Lower lobe of right lung (tissue), 2 donors: ENCODE data around the gene RAB3GAP2. TPM values are rescaled to one million over a fixed set of nuclear protein-coding genes. Genes with fewer than 3 reads are reported as not detected.

Experiments
- ATAC-seq, 2 donors: fragments of 200-7000 bp; cut with Tn5 transposase; one replicate each; pipeline ENCODE4 v1.9.1; 2020 to 2022; ENCODE audit warnings: mild to moderate bottlenecking in 2 of 2, moderate library complexity in 2 of 2
- DNase-seq: peaks from one replicate; pipeline ENCODE4 v3.0.0-alpha.2; 2020
- H3K27ac ChIP-seq: fragments of 200-600 bp; one replicate; pipeline ENCODE4 v1.8.0; 2022
- H3K27me3 ChIP-seq: fragments of 200-600 bp; one replicate; pipeline ENCODE4 v1.8.0; 2022; ENCODE audit warnings: low read depth
- H3K36me3 ChIP-seq: fragments of 200-600 bp; one replicate; pipeline ENCODE4 v1.8.0; 2022; ENCODE audit warnings: mild to moderate bottlenecking
- H3K4me1 ChIP-seq: fragments of 200-600 bp; one replicate; pipeline ENCODE4 v1.8.0; 2022
- H3K4me3 ChIP-seq: fragments of 200-600 bp; one replicate; pipeline ENCODE4 v1.8.0; 2022; ENCODE audit warnings: mild to moderate bottlenecking
- H3K9me3 ChIP-seq: fragments of 200-600 bp; one replicate; pipeline ENCODE4 v1.8.0; 2022
- CTCF ChIP-seq: fragments of 200-600 bp; IDR thresholded peaks from one replicate; pipeline ENCODE4 v1.8.0; 2022; ENCODE audit warnings: antibody characterized with exemption, mild to moderate bottlenecking
- intact Hi-C: fragments of 100-400 bp; cut with DNase I; formaldehyde crosslinking; loops from one replicate; pipeline ENCODE4 v1.11.0; 2022
- total RNA-seq: library from RNA; stranded (reverse); fragmentation: NEBNext Ultra II Directional; extraction: Animal tissue kit (Norgen Biotek cat#: 25700); gene quantifications from one replicate; pipeline ENCODE4 v1.2.1, GENCODE V29; 2021
- donor health status: DM: no; HTN: yes; CAD: no; lungs with severe emphysema.

Gene RAB3GAP2
- total RNA-seq, 1 donor from 2014 or later: 36.1 TPM

GRCh38 chr1:220129479-220130210, 142.6 kb downstream of the RAB3GAP2 start:
- TF ChIP-seq CTCF: no peak
- ATAC-seq (no peak), DNase-seq (no peak)
- H3K27me3 ChIP-seq: no peaks in the 10 kb centered on the region
- no peaks in the 10 kb centered on the region for H3K4me1 ChIP-seq
- peaks cover 74% of the 10 kb centered on the region for H3K36me3 ChIP-seq
- H3K9me3 ChIP-seq: no peaks in the 10 kb centered on the region
- intact Hi-C loops: no loop called here
- H3K27ac ChIP-seq: no peak overlapping the region
- no peak overlapping the region for H3K4me3 ChIP-seq

GRCh38 chr1:220127076-220127475, 145.2 kb downstream of the RAB3GAP2 start:
- Histone ChIP-seq H3K4me1 (no peaks in the 10 kb centered on the region), H3K27me3 (no peaks in the 10 kb centered on the region), H3K36me3 (peaks cover 51% of the 10 kb centered on the region), H3K4me3 (no peak overlapping the region), H3K9me3 (no peaks in the 10 kb centered on the region), H3K27ac (no peak overlapping the region)
- intact Hi-C loops: no loop called here
- ATAC-seq (no peak), DNase-seq (no peak)
- TF ChIP-seq CTCF: no peak

- intact Hi-C loops: no loop called here
- Histone ChIP-seq H3K27ac (no peak overlapping the region), H3K4me3 (no peak overlapping the region), H3K9me3 (no peaks in the 10 kb centered on the region), H3K4me1 (no peaks in the 10 kb centered on the region), H3K27me3 (no peaks in the 10 kb centered on the region), H3K36me3 (peaks cover 44% of the 10 kb centered on the region)
- no peak for DNase-seq
- no peak for TF ChIP-seq CTCF
- no peak for ATAC-seq
Measured at GRCh38 chr1:220124542-220124941, 147.7 kb downstream of the RAB3GAP2 start.

DNA sequence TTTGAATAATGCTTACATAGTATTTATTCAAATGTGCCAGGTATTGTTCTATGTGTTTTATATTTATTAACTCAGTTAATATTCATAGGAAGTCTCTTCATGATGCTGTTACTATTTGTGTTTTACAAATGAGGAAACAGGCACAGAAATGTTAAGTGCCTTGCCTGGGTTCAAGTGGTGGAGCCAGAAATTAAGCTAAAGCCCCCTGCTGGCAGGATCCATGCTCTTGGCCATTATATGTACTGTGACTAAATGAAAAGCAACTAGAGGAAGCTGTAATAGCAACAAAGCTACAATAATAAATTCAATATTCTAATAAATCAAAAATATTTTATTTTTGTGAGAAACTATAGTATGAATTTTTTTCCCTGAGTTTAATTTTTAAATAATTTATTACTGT, 148.4 kb downstream of the RAB3GAP2 start:
- Histone ChIP-seq H3K4me1 (no peaks in the 10 kb centered on the region), H3K27me3 (no peaks in the 10 kb centered on the region), H3K9me3 (no peaks in the 10 kb centered on the region), H3K27ac (no peak overlapping the region), H3K4me3 (no peak overlapping the region), H3K36me3 (peaks cover 37% of the 10 kb centered on the region)
- ATAC-seq: no peak
- intact Hi-C loops: no loop called here
- no peak for DNase-seq
- TF ChIP-seq CTCF: no peak

GRCh38 chr1:220123066-220123465, 149.2 kb downstream of the RAB3GAP2 start:
- no peak overlapping the region for H3K27ac ChIP-seq
- no peak overlapping the region for H3K4me3 ChIP-seq
- DNase-seq (no peak), ATAC-seq (no peak)
- H3K9me3 ChIP-seq: no peaks in the 10 kb centered on the region
- H3K27me3 ChIP-seq: no peaks in the 10 kb centered on the region
- no peaks in the 10 kb centered on the region for H3K4me1 ChIP-seq
- TF ChIP-seq CTCF: no peak
- intact Hi-C loops: no loop called here
- peaks cover 33% of the 10 kb centered on the region for H3K36me3 ChIP-seq
